Smooth muscle cell (in vitro differentiated cells): ENCODE results near the gene ZAR1L. TPM values are rescaled to one million over a fixed set of nuclear protein-coding genes. Genes with fewer than 3 reads are reported as not detected.

Experiments used
- DNase-seq: peaks from one replicate; lab custom pipeline; 2025; ENCODE audit not compliant: unreplicated experiment; lab: John Stamatoyannopoulos, UW
- H2AFZ ChIP-seq: fragments of 200-600 bp; sonication (generic); 2 replicates; pipeline ENCODE4 v1.6.0; 2016; ENCODE audit warnings: antibody characterized with exemption, low read depth, mild to moderate bottlenecking
- H3F3A ChIP-seq: fragments of 200-600 bp; sonication (generic); 2 replicates; pipeline ENCODE4 v1.6.0; 2017; ENCODE audit warnings: antibody characterized with exemption, low read depth
- H3K27ac ChIP-seq: fragments of 200-600 bp; sonication (generic); 2 replicates; pipeline ENCODE4 v1.5.1; 2016; ENCODE audit warnings: low read depth, mild to moderate bottlenecking
- H3K27me3 ChIP-seq: fragments of 200-600 bp; sonication (generic); 2 replicates; pipeline ENCODE4 v1.6.1; 2016; ENCODE audit warnings: low read depth, mild to moderate bottlenecking
- H3K36me3 ChIP-seq: fragments of 200-600 bp; sonication (generic); 2 replicates; pipeline ENCODE4 v1.5.1; 2016; ENCODE audit warnings: low read depth
- H3K4me1 ChIP-seq: fragments of 200-600 bp; sonication (generic); 2 replicates; pipeline ENCODE4 v1.5.1; 2016; ENCODE audit warnings: low read depth
- H3K4me2 ChIP-seq: fragments of 200-600 bp; sonication (generic); 2 replicates; pipeline ENCODE4 v1.6.0; 2016; ENCODE audit warnings: mild to moderate bottlenecking
- H3K4me3 ChIP-seq: fragments of 200-600 bp; sonication (generic); 2 replicates; pipeline ENCODE4 v1.5.1; 2016; ENCODE audit warnings: mild to moderate bottlenecking
- H3K79me2 ChIP-seq: fragments of 200-600 bp; sonication (generic); 2 replicates; pipeline ENCODE4 v1.6.0; 2016; ENCODE audit warnings: low read depth, mild to moderate bottlenecking
- H3K9ac ChIP-seq: fragments of 200-600 bp; sonication (generic); 2 replicates; pipeline ENCODE4 v1.6.0; 2016; ENCODE audit warnings: low read depth
- H3K9me3 ChIP-seq: fragments of 200-600 bp; sonication (generic); replicated peaks from 2 replicates; pipeline ENCODE4 v1.5.1; 2016; ENCODE audit warnings: low read depth
- H4K20me1 ChIP-seq: fragments of 200-600 bp; sonication (generic); 2 replicates; pipeline ENCODE4 v1.6.0; 2016; ENCODE audit warnings: low read depth
- CTCF ChIP-seq: fragments of 200-600 bp; sonication (generic); IDR thresholded peaks from 2 replicates; pipeline ENCODE4 v1.5.1; 2017; ENCODE audit warnings: borderline replicate concordance, mild to moderate bottlenecking, antibody characterized with exemption; ENCODE audit not compliant: insufficient read depth, poor library complexity, severe bottlenecking
- WGBS: methylation state at CpG from one replicate; pipeline ENCODE4 v1.1.7; 2016; ENCODE audit warnings: low lambda C conversion rate; 5-methylcytosine and 5-hydroxymethylcytosine counted together
- polyA plus RNA-seq: library from polyadenylated mRNA; unstranded; fragments of >200 nt; fragmentation: Nextera tagmentation; extraction: Ambion mirVana; gene quantifications from 2 replicates; pipeline ENCODE4 v1.2.1, GENCODE V29; 2016
- total RNA-seq: library from RNA; depleted of rRNA; stranded (reverse); fragments of >200 nt; gene quantifications from 2 replicates; pipeline ENCODE4 v1.2.3, GENCODE V29; 2014

Gene ZAR1L
- total and polyA plus RNA-seq, 2 experiments from 2014 or later = not detected

GRCh38 chr13:32278426-32278825 is 36.7 kb downstream of the ZAR1L start:
- DNase-seq = no peak
- no peak overlapping the region for H2AFZ ChIP-seq
- TF ChIP-seq CTCF = no peak
- no peaks in the 10 kb centered on the region for H3K27me3 ChIP-seq
- H3K4me2 ChIP-seq = peak overlapping the region; percentile 61
- no peaks in the 10 kb centered on the region for H3K4me1 ChIP-seq
- no peaks in the 10 kb centered on the region for H3F3A ChIP-seq
- H3K4me3 ChIP-seq = no peak overlapping the region
- WGBS = 52% methylated on average over 3 of the region's 3 CpGs
- H4K20me1 ChIP-seq = no peaks in the 10 kb centered on the region
- no peaks in the 10 kb centered on the region for H3K36me3 ChIP-seq
- H3K9me3 ChIP-seq = no peaks in the 10 kb centered on the region
- peak overlapping the region; percentile 75 for H3K27ac ChIP-seq
- H3K79me2 ChIP-seq = no peaks in the 10 kb centered on the region
- no peak overlapping the region for H3K9ac ChIP-seq

- 69% methylated on average over 1 of the region's 1 CpG for WGBS
- H3K9ac ChIP-seq = no peak overlapping the region
- H3K4me2 ChIP-seq = no peak overlapping the region
- H3K36me3 ChIP-seq = no peaks in the 10 kb centered on the region
- no peaks in the 10 kb centered on the region for H3K9me3 ChIP-seq
- no peak for TF ChIP-seq CTCF
- H3K4me1 ChIP-seq = no peaks in the 10 kb centered on the region
- no peaks in the 10 kb centered on the region for H3K27me3 ChIP-seq
- no peaks in the 10 kb centered on the region for H3K79me2 ChIP-seq
- H3K4me3 ChIP-seq = no peak overlapping the region
- H3K27ac ChIP-seq = peak overlapping the region; percentile 75
- no peaks in the 10 kb centered on the region for H4K20me1 ChIP-seq
- no peaks in the 10 kb centered on the region for H3F3A ChIP-seq
- DNase-seq = no peak
- H2AFZ ChIP-seq = no peak overlapping the region
Measured at GRCh38 chr13:32277839-32278238, 37.3 kb downstream of the ZAR1L start.

GRCh38 chr13:32272021-32272683 is 43.0 kb downstream of the ZAR1L start:
- Histone ChIP-seq H3K9me3 (no peaks in the 10 kb centered on the region), H4K20me1 (no peaks in the 10 kb centered on the region), H3K79me2 (no peaks in the 10 kb centered on the region), H3K4me3 (no peak overlapping the region), H3K4me1 (no peaks in the 10 kb centered on the region), H3K27ac (no peak overlapping the region), H3F3A (no peaks in the 10 kb centered on the region), H3K36me3 (no peaks in the 10 kb centered on the region), H3K9ac (no peak overlapping the region), H2AFZ (no peak overlapping the region), H3K4me2 (no peak overlapping the region), H3K27me3 (no peaks in the 10 kb centered on the region)
- 98% methylated on average over 4 of the region's 4 CpGs for WGBS
- DNase-seq = no peak
- TF ChIP-seq CTCF = no peak

- Histone ChIP-seq H3K4me3 (no peak overlapping the region), H3K4me1 (no peaks in the 10 kb centered on the region), H3K79me2 (no peaks in the 10 kb centered on the region), H3K27me3 (no peaks in the 10 kb centered on the region), H3K27ac (no peak overlapping the region), H4K20me1 (no peaks in the 10 kb centered on the region), H3F3A (no peaks in the 10 kb centered on the region), H3K9me3 (no peaks in the 10 kb centered on the region), H3K36me3 (no peaks in the 10 kb centered on the region), H3K4me2 (no peak overlapping the region), H2AFZ (no peak overlapping the region), H3K9ac (no peak overlapping the region)
- DNase-seq = no peak
- peak; percentile 48 for TF ChIP-seq CTCF
- WGBS = 68% methylated on average over 7 of the region's 7 CpGs
Measured at GRCh38 chr13:32267836-32268439, 47.2 kb downstream of the ZAR1L start.
